GM18511 (cell line): ENCODE data around the gene FGF16.
"Not testable (repeated sequence)": the region's sequence is repeated elsewhere in the genome, so short reads cannot be mapped to it uniquely, and the experiment has no call there.

Experiments
- ATAC-seq: cut with Tn5 transposase; IDR thresholded peaks from one replicate; pipeline ENCODE4 v1.9.1; 2021; ENCODE audit warnings: mild to moderate bottlenecking, moderate library complexity; ENCODE audit not compliant: unreplicated experiment

FGF16 gene

GRCh38 chrX:77446029-77446585 lies 1.1 kb upstream of the FGF16 start:
- no peak for ATAC-seq

DNA sequence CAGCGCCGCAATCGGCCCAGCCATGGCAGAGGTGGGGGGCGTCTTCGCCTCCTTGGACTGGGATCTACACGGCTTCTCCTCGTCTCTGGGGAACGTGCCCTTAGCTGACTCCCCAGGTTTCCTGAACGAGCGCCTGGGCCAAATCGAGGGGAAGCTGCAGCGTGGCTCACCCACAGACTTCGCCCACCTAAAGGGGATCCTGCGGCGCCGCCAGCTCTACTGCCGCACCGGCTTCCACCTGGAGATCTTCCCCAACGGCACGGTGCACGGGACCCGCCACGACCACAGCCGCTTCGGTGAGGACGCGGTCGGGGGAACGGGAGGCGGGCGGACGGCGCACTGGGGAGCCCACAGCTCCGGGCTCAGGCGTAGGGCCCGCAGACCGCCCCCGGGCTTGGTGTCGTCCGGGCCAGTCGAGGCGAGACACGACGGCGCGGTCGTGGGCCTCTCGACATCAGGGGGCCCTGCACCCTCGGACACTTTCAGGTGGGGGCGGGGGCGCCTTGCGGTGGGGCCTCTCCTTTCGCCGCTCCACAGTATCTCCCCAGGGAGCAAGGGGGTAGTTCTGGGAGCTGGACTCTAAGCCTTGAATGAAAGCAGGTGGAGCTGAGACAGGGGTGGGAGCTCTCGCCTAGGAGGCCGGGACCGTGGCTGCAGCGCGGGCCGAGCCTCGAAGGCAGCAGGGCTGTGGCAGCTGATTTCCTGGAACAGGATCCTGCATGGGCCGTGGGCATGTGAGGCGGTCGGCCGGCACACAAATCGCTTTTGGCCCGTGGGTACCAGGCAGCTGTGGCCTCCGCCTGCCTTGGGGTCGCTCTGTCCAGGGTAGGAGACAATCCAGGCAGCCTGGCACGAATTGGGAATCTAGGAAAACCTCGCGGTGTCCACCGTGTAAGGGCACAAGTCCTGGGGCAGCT lies 722 bp downstream of the FGF16 start:
- peak; percentile 22 for ATAC-seq

- ATAC-seq, result no peak
These were observed 3.2 kb downstream of the FGF16 start for GRCh38 chrX:77450415-77450814.

DNA sequence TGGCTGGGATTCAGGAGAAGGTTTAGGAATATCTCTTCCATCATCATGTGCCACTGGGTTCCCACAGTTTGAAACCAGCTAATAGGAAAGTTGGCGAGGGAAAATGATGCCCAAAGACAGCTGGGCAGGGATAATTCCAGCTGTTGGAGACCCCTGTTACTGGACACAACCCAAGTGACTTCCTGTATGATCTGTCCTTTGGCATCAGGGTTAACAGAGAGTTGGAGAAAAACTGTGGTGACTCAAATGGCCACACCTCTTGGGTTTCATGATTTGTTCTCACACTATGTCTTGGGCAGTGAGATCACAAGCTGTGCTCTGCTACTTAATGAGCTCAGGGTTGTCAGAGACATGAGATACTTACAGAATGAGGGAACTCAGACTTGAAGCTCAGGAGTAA lies 3.8 kb downstream of the FGF16 start:
- ATAC-seq, result no peak

GRCh38 chrX:77453190-77453589 lies 6.0 kb downstream of the FGF16 start:
- no peak for ATAC-seq

DNA sequence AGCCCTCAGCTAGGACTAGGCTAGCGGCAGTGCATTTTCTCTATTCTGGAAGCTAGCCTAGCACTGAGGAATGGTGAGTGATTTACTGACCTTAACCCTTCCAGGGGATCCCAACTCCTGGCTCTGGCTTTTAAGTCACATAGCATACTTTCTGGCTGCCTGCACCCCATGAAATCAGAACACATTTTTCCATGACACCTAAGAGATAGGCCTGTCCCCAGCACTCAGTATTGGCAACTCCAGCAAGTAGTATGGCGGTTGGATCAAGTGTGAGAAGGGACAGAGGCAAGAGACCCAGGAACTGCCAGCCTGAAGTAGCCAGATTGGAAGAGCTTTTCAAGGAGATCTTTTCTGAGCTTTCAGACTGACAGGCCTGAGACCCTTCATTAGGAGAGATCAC lies 8.2 kb downstream of the FGF16 start:
- ATAC-seq, result no peak

- ATAC-seq, result no peak
These were observed 36.9 kb downstream of the FGF16 start for GRCh38 chrX:77484045-77484444.

GRCh38 chrX:77493677-77494553 lies 46.7 kb downstream of the FGF16 start:
- ATAC-seq, result no peak

GRCh38 chrX:77500164-77500563 lies 53.0 kb downstream of the FGF16 start:
- ATAC-seq, result not testable (repeated sequence)

- ATAC-seq, result no peak
These were observed 55.8 kb downstream of the FGF16 start for GRCh38 chrX:77502951-77503525.

- no peak for ATAC-seq
These were observed 58.0 kb downstream of the FGF16 start for GRCh38 chrX:77505227-77505626.
